GM19467 (cell line): Measurements from ENCODE around the gene SYNJ2.

Experiments
- ATAC-seq: cut with Tn5 transposase; IDR thresholded peaks from one replicate; pipeline ENCODE4 v1.9.1; 2021; ENCODE audit warnings: mild to moderate bottlenecking, moderate library complexity; ENCODE audit not compliant: unreplicated experiment

SYNJ2 gene

DNA sequence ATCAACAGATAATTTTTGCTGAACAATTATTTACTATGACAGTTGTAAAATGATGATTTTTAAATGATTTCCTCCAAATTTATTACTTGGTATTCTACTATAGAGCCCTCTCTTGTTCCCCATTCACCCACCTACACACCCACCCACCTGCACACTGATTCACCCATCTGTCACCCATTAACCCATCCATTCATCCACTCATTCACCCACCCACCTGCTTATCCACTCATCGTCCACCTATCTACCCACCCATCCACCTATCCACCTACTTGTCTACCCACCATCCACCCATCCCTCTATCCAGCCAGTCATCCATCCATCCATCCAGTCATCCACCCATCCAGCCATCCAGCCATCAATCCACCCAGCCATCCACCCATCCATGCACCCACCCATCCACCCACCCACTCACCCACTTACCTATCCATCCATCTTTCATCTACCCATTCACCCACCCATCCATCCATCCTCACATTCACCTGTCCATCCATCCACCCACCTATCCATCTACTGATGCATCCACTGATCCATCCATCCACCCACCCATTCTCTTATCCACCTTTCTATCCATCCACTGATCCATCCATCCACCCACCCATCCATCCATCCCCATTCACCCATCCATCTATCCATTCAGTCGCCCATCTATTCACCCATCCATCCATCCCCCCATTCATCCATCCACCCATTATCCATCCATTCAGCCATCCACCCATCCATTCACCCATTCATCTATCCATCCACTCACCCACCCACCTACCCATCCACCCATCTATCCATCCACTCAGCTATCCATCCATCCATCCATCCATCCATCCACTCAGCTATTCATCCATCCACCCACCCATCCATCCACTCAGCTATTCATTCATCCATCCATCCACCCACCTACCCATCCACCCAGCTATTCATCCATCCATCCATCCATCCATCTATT is 72.0 kb downstream of the SYNJ2 start:
- ATAC-seq = no peak

DNA sequence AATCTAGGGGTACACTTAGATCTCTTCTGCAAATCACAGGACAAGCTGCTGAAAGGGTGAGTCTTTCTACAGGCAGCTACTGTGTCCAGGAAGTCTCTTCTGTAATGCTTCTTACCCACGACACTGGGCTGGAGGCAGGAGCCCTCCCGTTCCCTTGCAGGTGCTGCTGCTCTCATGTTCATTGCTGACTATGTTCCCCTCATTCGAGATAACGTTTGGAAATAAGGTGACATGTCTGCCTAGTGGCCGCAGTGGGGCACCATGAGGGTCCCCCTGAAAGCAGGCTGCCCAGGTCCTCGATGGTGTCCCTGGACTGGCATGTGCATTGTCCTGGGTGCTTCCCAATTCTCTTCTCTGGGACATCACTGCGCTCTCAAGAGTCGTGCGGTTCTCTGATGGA is 74.7 kb downstream of the SYNJ2 start:
- no peak for ATAC-seq

DNA sequence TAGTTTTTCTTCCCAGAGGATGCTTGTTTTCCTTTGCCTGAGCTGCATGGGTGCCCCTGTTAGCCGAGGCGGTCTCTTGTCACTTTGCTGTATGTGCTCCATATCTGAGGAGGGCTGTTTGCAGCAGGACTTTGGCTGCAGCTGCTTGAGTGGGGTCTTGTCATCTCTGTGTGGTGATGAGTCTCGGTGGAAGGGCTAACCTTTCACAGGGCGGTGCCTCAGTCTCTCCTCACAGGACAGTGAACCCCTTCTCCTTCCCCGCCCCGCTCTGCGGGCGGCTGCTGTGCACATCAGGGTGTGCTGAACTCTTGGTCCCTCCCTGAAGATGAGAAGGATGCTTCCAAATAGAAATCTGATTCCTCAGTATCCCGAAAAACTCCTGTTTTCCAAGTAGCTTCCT is 75.1 kb downstream of the SYNJ2 start:
- ATAC-seq = no peak

DNA sequence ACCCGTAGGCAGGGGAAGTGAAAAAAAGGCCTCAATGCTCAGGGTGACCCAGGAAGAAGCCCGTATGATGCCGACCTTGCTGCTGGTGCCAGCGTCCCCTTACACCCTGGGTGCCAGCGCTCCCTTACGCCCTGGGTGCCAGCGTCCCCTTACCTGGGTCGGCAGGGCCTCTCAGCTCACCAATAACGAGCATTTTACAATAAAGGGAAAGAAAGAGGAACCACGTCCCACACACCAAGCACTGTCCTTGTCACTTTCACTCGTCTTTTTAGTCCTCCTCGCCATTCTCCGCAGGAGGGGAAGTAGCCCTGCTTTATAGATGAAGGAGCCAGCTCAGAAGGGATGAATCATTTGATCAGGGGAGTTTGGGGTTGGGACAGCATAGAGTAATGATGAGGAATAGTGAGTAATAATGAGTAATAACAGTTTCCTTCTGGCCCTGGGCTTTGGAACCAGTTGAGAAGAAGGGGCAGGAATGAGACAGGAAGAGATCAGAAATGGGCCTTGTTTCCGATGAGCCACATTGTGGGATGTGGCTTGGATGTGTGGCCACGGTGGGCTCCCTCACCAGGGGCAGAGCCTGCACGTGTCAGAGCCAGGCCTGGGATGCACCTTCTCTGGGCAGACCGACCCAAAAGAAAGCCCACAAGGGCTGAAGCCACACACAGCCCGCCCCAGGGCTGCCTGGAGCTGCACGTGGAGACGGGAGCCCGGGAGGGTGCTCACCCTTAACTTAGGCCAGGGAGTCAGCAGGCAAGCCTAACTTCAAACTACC is 75.7 kb downstream of the SYNJ2 start:
- no peak for ATAC-seq

DNA sequence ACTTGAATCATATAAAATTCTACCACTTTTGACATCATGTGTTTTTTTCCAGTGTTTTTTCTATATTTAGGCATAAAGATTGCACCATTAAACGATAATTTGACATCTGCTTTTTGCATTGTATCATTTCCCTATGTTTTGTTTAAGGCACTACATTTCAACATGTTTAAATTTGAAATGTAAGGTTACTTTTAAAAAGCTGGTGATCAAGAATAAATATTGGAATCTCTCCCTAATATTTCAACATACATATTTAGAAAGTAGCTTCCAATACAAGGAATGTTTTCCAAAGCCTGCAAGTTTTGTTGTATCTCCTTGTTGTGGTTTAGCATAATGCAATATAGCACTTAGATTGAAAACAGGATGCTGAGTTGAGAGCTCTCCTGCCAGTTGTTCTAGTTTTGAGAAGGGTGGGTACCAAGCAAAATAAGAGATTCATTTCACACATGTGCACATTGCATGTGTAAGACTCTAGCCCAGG is 76.5 kb downstream of the SYNJ2 start:
- no peak for ATAC-seq

DNA sequence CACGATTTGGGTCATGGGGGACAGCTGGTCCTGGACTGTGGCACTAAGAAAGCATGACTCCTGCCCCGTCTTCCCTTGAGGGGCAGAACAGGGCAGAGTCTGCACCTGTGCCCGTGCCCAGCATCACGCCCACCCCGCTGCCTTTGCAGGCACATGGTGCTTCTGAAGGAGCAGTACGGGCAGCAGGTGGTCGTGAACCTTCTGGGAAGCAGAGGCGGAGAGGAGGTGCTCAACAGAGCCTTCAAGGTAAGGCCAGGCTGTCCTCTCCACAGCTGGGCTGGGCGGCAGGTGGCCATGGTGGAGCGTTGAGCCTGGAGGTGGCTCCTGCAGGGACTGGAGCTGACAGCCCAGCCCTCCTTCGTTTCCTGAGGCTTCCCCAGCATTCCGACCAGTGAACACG is 77.4 kb downstream of the SYNJ2 start:
- no peak for ATAC-seq

DNA sequence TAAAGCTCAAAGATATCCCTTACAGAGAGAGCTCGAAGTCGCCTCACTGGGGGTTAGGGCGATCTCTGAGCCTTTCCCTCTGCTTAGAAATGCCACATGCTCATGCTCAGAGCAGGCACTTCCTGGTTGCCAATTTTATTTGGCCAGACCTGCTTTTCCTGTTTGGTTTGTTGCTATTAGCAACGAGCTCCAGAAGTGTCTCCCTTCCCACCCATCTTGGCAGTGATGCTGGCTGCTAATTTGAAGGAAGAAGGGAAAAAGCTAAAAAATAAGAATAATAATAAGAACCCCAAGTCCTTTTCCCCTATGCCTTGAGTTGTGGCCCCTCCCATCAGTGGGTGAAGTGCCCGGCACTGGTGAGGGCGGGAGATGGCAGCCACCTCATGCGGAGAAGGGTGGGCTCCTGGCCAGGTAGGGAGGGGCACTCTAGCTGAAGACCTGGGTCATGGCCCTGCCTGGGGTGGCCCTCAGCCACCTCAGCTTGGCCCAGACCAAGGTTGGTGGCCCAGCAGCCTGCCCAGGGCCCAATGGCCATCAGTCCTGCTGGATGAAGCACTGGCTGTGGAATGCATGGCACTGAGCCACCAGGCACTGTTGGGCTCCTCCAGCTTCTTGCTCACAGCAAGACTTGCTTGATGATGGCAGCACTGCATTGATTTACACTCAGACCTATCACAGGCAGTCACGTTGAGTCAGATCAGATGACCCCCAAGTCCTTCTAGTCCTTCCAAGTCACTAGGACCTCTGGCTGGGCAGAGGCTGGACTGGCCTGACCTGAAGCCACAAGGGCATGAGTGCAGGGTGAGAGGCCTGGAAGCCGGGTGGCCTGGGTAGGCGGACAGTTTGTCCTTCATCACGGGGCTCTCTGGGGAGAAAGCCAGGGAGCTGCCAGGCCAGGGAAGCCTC is 79.0 kb downstream of the SYNJ2 start:
- no peak for ATAC-seq

DNA sequence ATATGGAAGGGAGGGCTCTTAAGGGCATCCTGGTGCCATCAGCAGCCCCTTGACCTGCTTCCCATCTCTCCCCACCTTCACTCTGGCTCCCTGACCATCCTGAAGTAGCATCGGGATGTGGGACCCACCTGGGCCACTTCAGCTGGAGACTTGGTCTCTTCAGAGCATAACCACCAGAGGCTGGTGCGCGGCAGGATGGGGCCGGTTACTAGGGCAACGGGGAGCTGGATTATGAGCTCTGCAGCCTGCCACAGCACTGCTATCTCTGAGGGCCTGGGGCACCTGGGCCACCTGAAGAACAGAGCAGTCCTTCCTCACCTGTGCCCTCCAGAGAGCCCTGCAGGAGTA is 79.7 kb downstream of the SYNJ2 start:
- ATAC-seq = no peak

DNA sequence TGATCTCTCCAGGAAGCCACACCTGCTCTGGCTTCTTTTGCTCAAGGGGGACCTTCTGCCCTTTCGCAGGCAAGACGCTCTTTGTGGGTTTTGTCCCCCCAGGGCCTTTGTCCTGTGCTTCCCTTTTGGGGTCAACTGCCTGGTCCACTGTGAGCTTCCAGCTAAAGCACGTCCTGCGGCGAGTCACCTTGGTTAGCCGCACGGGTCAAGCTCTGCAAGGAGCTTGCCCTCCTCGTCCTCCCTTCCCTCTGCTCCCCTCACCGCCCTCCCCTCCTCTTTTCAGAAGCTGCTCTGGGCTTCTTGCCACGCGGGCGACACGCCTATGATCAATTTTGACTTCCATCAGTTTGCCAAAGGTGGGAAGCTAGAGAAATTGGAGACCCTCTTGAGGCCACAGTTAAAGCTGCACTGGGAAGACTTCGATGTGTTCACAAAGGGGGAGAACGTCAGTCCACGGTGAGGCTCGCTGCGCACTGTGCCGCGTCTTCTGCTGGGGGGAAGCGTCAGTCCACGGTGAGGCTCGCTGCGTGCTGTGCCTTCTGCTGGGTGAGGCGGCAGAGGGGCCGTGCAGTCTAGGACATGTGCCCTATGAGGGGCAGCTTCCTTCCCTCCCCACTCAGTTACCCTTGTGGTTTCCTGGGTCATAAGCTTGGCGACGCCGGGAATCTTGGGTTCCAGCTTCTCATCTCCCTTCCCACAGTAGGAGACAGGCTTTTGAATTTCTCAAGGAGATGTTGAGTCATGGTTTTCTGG is 80.2 kb downstream of the SYNJ2 start:
- no peak for ATAC-seq

DNA sequence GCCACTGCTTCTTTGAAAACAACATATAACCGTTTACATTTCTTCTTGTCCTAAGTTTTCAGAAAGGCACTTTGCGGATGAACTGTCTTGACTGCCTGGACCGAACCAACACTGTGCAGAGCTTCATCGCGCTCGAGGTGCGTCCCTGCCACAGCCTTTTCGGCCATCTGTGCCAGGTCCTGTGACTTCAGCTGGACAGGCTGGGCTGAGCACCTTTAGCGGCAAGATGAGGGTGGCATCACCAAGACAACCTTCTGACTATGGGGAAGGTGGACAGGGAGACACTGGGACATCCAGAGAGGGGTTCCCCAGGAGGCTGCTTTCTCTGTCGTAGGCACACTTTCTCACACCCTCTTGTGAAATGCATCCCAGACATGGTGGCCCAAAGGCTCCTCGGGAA is 82.1 kb downstream of the SYNJ2 start:
- ATAC-seq = no peak

DNA sequence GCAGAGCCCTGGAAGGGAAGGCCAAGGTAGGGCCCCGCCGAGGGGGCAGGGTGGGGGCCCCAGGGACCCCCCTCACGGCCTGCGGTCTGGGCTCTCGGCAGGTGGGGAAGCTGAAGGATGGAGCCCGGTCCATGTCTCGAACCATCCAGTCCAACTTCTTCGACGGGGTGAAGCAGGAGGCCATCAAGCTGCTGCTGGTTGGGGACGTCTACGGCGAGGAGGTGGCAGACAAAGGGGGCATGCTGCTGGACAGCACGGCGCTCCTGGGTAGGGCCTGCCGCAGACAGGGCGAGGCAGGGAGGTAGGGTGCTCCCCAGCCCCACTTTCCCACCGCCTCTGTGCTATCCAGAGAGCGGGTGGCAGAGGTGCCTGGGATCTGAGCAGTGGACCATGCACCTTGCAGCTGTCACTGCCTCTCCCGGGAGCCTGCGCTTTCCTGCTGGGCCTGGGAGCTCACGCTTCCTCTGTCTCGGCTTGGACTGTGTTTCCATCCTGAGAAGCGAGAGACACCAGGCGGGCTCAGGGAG is 83.1 kb downstream of the SYNJ2 start:
- ATAC-seq = no peak

DNA sequence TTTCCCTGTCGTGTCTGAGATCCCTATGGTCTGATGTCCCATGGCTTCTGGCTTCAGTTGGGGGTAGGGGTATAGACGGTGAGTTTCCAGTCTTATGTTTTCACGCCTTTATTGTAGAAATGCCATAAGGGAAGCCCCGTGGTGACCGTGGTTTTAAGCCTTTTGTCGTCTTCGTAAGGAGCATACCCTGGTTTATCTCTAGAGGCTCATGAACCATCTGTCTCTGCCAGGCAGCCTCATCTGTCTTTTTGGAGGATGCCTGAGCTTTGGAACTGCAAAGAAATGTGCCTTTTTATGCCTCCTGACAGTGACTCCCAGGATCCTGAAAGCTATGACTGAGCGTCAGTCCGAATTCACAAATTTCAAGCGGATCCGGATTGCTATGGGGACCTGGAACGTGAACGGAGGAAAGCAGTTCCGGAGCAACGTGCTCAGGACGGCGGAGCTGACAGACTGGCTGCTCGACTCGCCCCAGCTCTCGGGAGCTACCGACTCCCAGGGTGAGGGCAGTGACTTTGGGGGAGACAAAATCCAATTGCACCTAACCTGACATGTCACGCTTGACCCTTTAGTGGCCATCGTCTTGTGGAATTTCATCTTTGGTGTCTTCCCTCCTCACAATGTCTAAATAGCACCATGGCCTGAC is 84.6 kb downstream of the SYNJ2 start:
- no peak for ATAC-seq

DNA sequence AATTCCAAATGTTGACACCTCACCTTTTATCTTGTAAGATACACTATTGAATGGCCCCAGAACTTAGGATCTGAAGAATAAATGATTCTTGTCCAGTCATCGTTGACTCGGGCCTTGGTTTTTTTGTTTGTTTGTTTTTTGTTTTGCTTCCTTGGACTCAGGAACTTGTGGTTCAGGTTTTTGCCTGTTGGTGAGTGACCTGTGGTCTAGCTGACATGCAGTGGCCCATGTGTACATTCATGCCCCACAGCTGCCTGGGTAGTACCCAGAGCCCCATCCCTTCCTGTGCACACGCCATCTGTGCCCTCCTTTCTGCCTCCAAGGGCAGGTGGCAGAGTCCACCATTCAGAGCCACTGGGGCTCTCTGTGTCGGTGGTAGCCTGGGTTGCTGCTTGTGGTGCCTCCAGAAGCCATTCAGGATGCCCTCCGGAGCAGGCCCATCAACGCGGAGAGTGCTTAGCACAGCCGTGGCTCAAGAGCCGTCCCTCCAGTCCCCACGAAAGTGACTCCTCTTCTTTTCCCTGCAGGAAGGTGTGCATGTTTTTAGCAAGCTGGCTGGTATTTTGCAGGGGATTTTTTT is 85.9 kb downstream of the SYNJ2 start:
- no peak for ATAC-seq

DNA sequence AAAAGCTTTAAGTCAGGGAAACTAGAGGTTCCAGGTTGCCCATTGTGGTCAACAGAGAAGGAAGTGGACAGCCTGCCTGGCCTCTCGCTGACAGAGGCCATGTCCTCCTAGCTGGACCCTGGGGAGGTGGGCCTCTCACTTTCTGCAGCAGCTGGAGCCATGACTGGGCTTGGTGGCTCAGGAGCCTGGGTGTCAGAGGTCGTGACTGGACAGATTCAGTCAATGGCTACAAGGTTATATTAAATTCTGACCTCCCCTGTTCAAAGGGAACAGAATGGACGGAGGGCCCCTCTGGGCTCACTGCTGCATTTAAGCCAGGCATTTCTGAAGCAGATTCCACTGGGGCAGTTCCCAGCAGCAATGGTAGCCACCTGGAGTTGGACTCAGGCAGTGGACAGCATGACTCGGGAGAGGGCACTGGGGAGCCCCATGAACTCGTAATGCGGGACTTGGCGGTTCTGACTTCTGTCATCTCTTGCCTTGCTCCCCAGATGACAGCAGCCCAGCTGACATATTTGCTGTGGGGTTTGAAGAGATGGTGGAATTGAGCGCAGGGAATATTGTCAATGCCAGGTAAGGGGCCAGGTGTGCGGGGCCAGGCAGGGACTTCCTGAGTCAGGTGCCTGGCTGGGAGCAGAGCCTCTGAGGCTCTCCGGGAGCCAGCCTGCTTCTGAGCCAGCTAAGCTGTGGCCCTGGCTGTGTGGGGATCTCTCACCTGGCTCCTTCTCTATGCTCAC is 86.7 kb downstream of the SYNJ2 start:
- ATAC-seq = no peak

DNA sequence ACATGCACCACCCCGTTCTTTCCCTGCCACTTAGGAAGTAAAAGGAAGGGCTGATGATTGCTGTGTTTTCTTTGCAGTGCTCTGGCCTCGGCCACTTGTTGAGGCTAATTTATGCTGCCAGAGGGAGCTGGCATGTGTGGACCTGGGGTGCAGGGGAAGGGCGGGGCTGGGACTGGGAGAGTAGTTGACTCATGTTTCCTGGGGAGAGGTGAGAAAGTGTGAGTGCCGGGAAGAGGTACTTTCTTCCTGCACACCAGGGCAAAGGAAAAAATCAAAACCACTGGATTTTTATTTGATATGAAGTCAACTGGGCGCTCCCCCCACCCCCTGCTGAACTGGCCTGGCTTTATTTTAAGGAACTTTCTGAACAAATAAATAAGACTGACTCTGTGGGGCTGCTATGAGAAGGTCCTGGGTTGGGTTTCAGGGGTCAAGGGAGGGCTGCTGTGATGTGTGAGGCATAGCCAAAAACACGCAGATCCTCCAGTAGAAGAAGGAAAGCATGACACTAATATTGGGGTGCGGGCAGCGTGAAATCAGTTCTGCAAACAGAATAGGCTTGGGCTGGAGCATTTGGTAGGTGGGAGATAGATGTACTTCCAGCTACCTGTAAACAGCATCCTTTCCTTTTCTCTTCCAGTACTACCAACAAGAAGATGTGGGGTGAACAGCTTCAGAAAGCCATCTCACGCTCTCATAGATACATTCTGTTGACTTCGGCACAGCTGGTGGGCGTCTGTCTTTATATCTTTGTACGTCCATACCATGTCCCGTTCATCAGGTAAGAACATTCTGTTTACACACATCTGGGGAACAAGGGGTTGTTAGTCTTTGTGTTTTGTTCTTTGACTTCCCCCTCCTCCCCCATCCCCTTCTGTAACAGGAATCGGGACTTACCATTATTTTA is 87.5 kb downstream of the SYNJ2 start:
- ATAC-seq = no peak

DNA sequence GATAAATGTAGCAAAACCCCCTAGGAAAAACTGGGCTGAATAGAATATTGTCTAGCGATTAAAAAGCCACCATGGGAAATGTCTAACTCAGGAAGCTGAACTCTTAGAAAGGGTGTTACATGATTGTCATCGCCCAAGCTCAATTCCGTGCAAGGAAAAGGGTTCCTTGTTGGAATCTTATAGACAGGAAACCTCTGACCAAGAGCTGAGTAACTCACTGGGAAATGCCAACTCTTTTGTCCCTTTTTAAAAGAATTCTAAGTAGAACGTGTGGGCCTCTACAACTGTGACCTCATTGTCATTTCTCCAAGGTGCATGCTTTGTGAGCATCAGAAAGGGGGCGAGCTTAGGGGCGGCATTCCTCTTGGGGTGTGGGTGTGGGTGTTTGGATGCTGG is 88.1 kb downstream of the SYNJ2 start:
- no peak for ATAC-seq

DNA sequence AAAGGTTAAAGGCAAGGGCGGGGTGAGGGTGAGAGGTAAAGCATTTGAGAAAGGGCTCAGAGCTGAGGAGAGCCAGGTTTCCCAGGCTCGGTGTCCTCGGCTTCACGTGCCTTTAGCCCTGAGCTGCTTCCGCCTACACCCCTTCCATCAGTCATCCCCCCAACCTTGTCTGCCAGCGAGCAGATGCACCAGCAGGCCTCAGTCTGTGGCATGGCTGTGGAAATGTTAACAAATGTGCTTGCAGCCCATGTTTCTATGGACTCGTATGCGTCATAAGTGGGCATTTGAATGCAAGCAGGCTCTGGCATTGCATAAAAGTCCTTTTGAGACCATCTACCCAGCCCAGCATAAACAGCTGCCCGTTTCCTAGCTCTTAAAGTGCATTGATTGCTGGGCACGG is 88.8 kb downstream of the SYNJ2 start:
- no peak for ATAC-seq
